H9 (cell line): Measurements from ENCODE around the gene IGSF9. TPM values are rescaled to one million over a fixed set of nuclear protein-coding genes. Genes with fewer than 3 reads are reported as not detected.

ENCODE experiments used
- DNase-seq: peaks from one replicate; pipeline ENCODE4 v3.0.0-alpha.2; 2017
- H2AFZ ChIP-seq: one replicate; pipeline ENCODE4 v1.6.1; 2013; ENCODE audit warnings: mild to moderate bottlenecking, low read length, control low read depth, moderate library complexity
- H2AK5ac ChIP-seq: 2 replicates; pipeline ENCODE4 v1.6.1; 2013; ENCODE audit warnings: low read length, control low read depth, mixed read lengths; ENCODE audit not compliant: insufficient read length
- H2BK120ac ChIP-seq: one replicate; pipeline ENCODE4 v1.6.1; 2013; ENCODE audit warnings: low read depth, mild to moderate bottlenecking, low read length, control low read depth, inconsistent platforms; ENCODE audit not compliant: poor library complexity, severe bottlenecking
- H2BK12ac ChIP-seq: 2 replicates; pipeline ENCODE4 v1.6.1; 2013; ENCODE audit warnings: low read length, control low read depth, mixed read lengths, low read depth; ENCODE audit not compliant: insufficient read length
- H2BK15ac ChIP-seq: 2 replicates; pipeline ENCODE4 v1.6.1; 2013; ENCODE audit warnings: low read depth, low read length, control low read depth
- H2BK20ac ChIP-seq: one replicate; pipeline ENCODE4 v1.6.1; 2013; ENCODE audit warnings: low read depth, mild to moderate bottlenecking, low read length, control low read depth, inconsistent platforms; ENCODE audit not compliant: poor library complexity, severe bottlenecking
- H2BK5ac ChIP-seq: 2 replicates; pipeline ENCODE4 v1.6.1; 2013; ENCODE audit warnings: low read length, control low read depth, mixed read lengths; ENCODE audit not compliant: insufficient read length
- H3K14ac ChIP-seq: 2 replicates; pipeline ENCODE4 v1.6.1; 2013; ENCODE audit warnings: low read length, control low read depth; ENCODE audit not compliant: insufficient read depth
- H3K18ac ChIP-seq: 2 replicates; pipeline ENCODE4 v1.6.1; 2013; ENCODE audit warnings: low read depth, mild to moderate bottlenecking, mixed read lengths, low read length, control low read depth; ENCODE audit not compliant: insufficient read length
- H3K23ac ChIP-seq: 2 replicates; pipeline ENCODE4 v1.6.1; 2013; ENCODE audit warnings: low read length, control low read depth, mixed read lengths, low read depth; ENCODE audit not compliant: insufficient read length
- H3K23me2 ChIP-seq: 2 replicates; pipeline ENCODE4 v1.6.1; 2013; ENCODE audit warnings: low read depth, mild to moderate bottlenecking, mixed read lengths, low read length, control low read depth; ENCODE audit not compliant: insufficient read length, poor library complexity, severe bottlenecking
- H3K27ac ChIP-seq: 2 replicates; pipeline ENCODE4 v1.5.1; 2013; ENCODE audit warnings: low read length, control low read depth, mixed read lengths, low read depth; ENCODE audit not compliant: insufficient read length
- H3K27me3 ChIP-seq: 2 replicates; pipeline ENCODE4 v1.6.1; 2013; ENCODE audit warnings: low read length, control low read depth, inconsistent platforms; ENCODE audit not compliant: insufficient read depth
- H3K4ac ChIP-seq: 2 replicates; pipeline ENCODE4 v1.6.1; 2013; ENCODE audit warnings: low read depth, mild to moderate bottlenecking, control low read depth, inconsistent platforms, low read length, moderate library complexity
- H3K4me1 ChIP-seq: 2 replicates; pipeline ENCODE4 v1.6.1; 2013; ENCODE audit warnings: low read length, control low read depth, inconsistent platforms; ENCODE audit not compliant: insufficient read depth
- H3K4me2 ChIP-seq: 2 replicates; pipeline ENCODE4 v1.6.1; 2013; ENCODE audit warnings: low read length, control low read depth, mixed read lengths; ENCODE audit not compliant: insufficient read length, insufficient read depth
- H3K56ac ChIP-seq: 2 replicates; pipeline ENCODE4 v1.6.1; 2013; ENCODE audit warnings: low read depth, mild to moderate bottlenecking, mixed read lengths, low read length, control low read depth; ENCODE audit not compliant: insufficient read length
- H3K79me1 ChIP-seq: 2 replicates; pipeline ENCODE4 v1.6.1; 2013; ENCODE audit warnings: low read depth, mild to moderate bottlenecking, moderate library complexity, low read length, control low read depth, inconsistent platforms; ENCODE audit not compliant: insufficient read depth, poor library complexity, severe bottlenecking
- H3K79me2 ChIP-seq: 2 replicates; pipeline ENCODE4 v1.6.1; 2013; ENCODE audit warnings: low read length, control low read depth, inconsistent platforms; ENCODE audit not compliant: insufficient read depth
- H3K9ac ChIP-seq: 2 replicates; pipeline ENCODE4 v1.6.1; 2013; ENCODE audit warnings: low read length, control low read depth, mixed read lengths; ENCODE audit not compliant: insufficient read length; ENCODE audit errors: extremely low read depth
- H3K9me3 ChIP-seq: one replicate; pipeline ENCODE4 v1.6.1; 2013; ENCODE audit warnings: low read depth, low read length, inconsistent platforms; ENCODE audit not compliant: control insufficient read depth
- H3T11ph ChIP-seq: one replicate; pipeline ENCODE4 v1.6.1; 2013; ENCODE audit warnings: mild to moderate bottlenecking, low read length, control low read depth, inconsistent platforms
- H4K20me1 ChIP-seq: one replicate; pipeline ENCODE4 v1.6.1; 2013; ENCODE audit not compliant: control insufficient read depth, insufficient read length, insufficient read depth
- H4K5ac ChIP-seq: 2 replicates; pipeline ENCODE4 v1.6.1; 2013; ENCODE audit warnings: low read depth, mild to moderate bottlenecking, mixed read lengths, low read length, control low read depth; ENCODE audit not compliant: insufficient read length
- H4K8ac ChIP-seq: replicated peaks from 2 replicates; pipeline ENCODE4 v1.6.1; 2013; ENCODE audit warnings: low read length, control low read depth, mixed read lengths, low read depth; ENCODE audit not compliant: insufficient read length
- H4K91ac ChIP-seq: 2 replicates; pipeline ENCODE4 v1.6.1; 2013; ENCODE audit warnings: low read depth, mild to moderate bottlenecking, moderate library complexity, mixed read lengths, low read length, control low read depth; ENCODE audit not compliant: insufficient read length
- H3K27ac Mint-ChIP-seq, 3 experiments: 2 replicates in 2 of 3; 3 replicates in 1 of 3; pipeline ENCODE4 v1.8.0; 2020 to 2021; ENCODE audit warnings: mixed read lengths in 3 of 3, mild to moderate bottlenecking in 1 of 3, moderate library complexity in 1 of 3
- H3K27me3 Mint-ChIP-seq: 2 replicates; pipeline ENCODE4 v1.8.0; 2021; ENCODE audit warnings: low read depth, mild to moderate bottlenecking, moderate library complexity, mixed read lengths
- H3K36me3 Mint-ChIP-seq, 3 experiments: 2 replicates in 2 of 3; 3 replicates in 1 of 3; pipeline ENCODE4 v1.8.0; 2020 to 2021; ENCODE audit warnings: low read depth in 3 of 3, mixed read lengths in 3 of 3; ENCODE audit not compliant: insufficient read depth in 1 of 3
- H3K4me1 Mint-ChIP-seq, 2 experiments: 2 replicates each; pipeline ENCODE4 v1.8.0; 2020; ENCODE audit warnings: mixed read lengths in 2 of 2
- H3K4me3 Mint-ChIP-seq, 2 experiments: 2 replicates in 1 of 2; 3 replicates in 1 of 2; pipeline ENCODE4 v1.8.0; 2020 to 2021; ENCODE audit warnings: mild to moderate bottlenecking in 2 of 2, mixed read lengths in 2 of 2, moderate library complexity in 1 of 2
- H3K9me3 Mint-ChIP-seq, 2 experiments: 2 replicates in 1 of 2; 3 replicates in 1 of 2; pipeline ENCODE4 v1.8.0; 2020; ENCODE audit warnings: mild to moderate bottlenecking in 2 of 2, mixed read lengths in 2 of 2, moderate library complexity in 1 of 2
- CTCF ChIP-seq: fragments of 200-600 bp; sonication (generic); conservative IDR thresholded peaks from 3 replicates; pipeline ENCODE4 v1.8.0; 2021; ENCODE audit warnings: antibody characterized with exemption, mild to moderate bottlenecking
- WGBS: extraction: QIAGEN DNeasy Blood & Tissue Kit; methylation state at CpG from one replicate; pipeline ENCODE4 v1.1.7; 2013; ENCODE audit warnings: missing lambda C conversion rate, low lambda C conversion rate, mixed read lengths; ENCODE audit not compliant: insufficient read length; ENCODE audit errors: extremely low coverage; 5-methylcytosine and 5-hydroxymethylcytosine counted together
- total RNA-seq: library from RNA; stranded (reverse); gene quantifications from 2 replicates; pipeline ENCODE4 v1.2.1, GENCODE V29; 2021

IGSF9 gene
- total RNA-seq, 1 experiment from 2014 or later = 11.3 TPM

DNA sequence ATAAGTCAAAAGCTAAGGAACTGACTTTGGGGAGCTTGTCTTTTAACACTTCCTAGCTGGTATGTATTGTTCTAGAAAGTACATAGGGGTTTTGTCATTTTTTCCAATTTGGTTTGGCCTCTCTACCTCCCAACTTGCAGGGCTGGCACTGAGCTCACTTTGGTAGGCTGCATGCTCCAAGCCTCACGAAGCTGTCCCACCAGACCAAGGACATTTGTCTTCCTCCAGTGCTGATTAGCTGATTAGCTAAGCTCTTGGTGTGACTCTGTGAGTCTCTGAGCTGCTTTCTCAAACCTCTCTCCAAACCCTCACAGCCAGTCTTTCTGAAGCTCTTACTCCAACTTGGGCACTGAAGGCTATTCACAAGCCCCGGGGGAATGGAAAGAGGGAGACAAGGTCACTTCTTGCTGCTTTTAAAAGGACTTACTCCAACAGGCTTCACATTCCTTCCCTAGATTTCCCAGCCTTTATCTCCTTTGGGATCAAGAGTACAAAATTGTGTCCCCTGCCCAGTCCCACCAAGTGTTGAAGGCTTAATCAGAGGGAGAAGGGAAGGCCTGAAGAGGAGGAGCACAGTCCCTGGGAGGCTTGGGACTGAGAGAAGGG lies 44.6 kb downstream of the IGSF9 start:
- Histone ChIP-seq H2BK5ac (no peak overlapping the region), H3K56ac (no peak overlapping the region), H3K23ac (no peak overlapping the region), H2AFZ (no peak overlapping the region), H4K91ac (no peak overlapping the region), H4K5ac (no peak overlapping the region), H3K27ac (no peak overlapping the region), H2BK20ac (no peak overlapping the region), H2BK120ac (no peak overlapping the region), H2BK15ac (no peak overlapping the region), H3K18ac (peak overlapping the region; percentile 54), H3K9me3 (no peaks in the 10 kb centered on the region), H2BK12ac (no peak overlapping the region), H3K4me2 (no peak overlapping the region), H3K79me1 (no peaks in the 10 kb centered on the region), H2AK5ac (no peak overlapping the region), H3K9ac (no peak overlapping the region), H3T11ph (no peak overlapping the region), H3K4me1 (no peaks in the 10 kb centered on the region; the same call in 1 of the 2 replicates), H3K79me2 (no peaks in the 10 kb centered on the region), H4K20me1 (no peaks in the 10 kb centered on the region), H3K4ac (no peak overlapping the region; the same call in 1 of the 2 replicates), H3K23me2 (peaks cover 4% of the 10 kb centered on the region), H3K27me3 (no peaks in the 10 kb centered on the region), H4K8ac (no peak overlapping the region), H3K14ac (peak overlapping the region; percentile 60; the same call in 1 of the 2 replicates)
- Mint-ChIP-seq H3K4me3 (peak overlapping the region in 1 of 2 experiments; percentile 64; a peak in 1 of 5 replicates), H3K36me3 (peaks cover 0 to 6% (median 0%) of the 10 kb centered on the region in 3 experiments; a peak in 3 of 7 replicates), H3K27me3 (peaks cover 34% of the 10 kb centered on the region), H3K4me1 (peaks cover 16% of the 10 kb centered on the region in 2 experiments), H3K9me3 (peaks cover 8% of the 10 kb centered on the region in 2 experiments; a peak in 4 of 5 replicates), H3K27ac (peak overlapping the region in 2 of 3 experiments; percentile 13 to 38; a peak in 2 of 7 replicates)
- WGBS = no CpG with 5 or more reads among the region's 2 CpGs
- no peak for TF ChIP-seq CTCF
- no peak for DNase-seq
